Tibial artery (tissue), 4 donors: Measurements from ENCODE around the gene MPC2.
A peak's percentile ranks its signal among the peaks of the same experiment; 100 is the strongest.

Experiments used
- DNase-seq, 2 donors: peaks; one replicate each; pipeline ENCODE4 v3.0.0-alpha.2; 2019
- H3K27ac ChIP-seq, 2 donors: fragments of 200-600 bp; sonication (generic) in 1 of 2; 1 replicate in 1 of 2; 2 replicates in 1 of 2; pipeline ENCODE4 v1.5.1; 2018 to 2019; ENCODE audit warnings: mild to moderate bottlenecking in 1 of 2
- H3K27me3 ChIP-seq, 2 donors: fragments of 200-600 bp; sonication (generic) in 1 of 2; one replicate each; pipeline versions ENCODE4 v1.5.1 to v1.6.0; 2016 to 2019
- H3K36me3 ChIP-seq, 3 donors: fragments of 200-600 bp; sonication (generic) in 2 of 3; one replicate each; pipeline ENCODE4 v1.5.1; 2016 to 2019; ENCODE audit warnings: mild to moderate bottlenecking in 2 of 3
- H3K4me1 ChIP-seq, 4 donors: fragments of 200-600 bp; sonication (generic) in 2 of 4; 1 replicate in 3 of 4; 2 replicates in 1 of 4; pipeline ENCODE4 v1.5.1; 2016 to 2019
- H3K4me3 ChIP-seq, 2 donors: fragments of 200-600 bp; sonication (generic) in 1 of 2; 1 replicate in 1 of 2; 2 replicates in 1 of 2; pipeline ENCODE4 v1.5.1; 2018 to 2019; ENCODE audit warnings: mild to moderate bottlenecking in 2 of 2
- H3K9me3 ChIP-seq, 3 donors: fragments of 200-600 bp; sonication (generic) in 1 of 3; one replicate each; pipeline ENCODE4 v1.5.1; 2016 to 2019
- intact Hi-C: fragments of 100-400 bp; cut with DNase I; formaldehyde crosslinking; loops from one replicate; pipeline ENCODE4 v1.15.0; 2023; ENCODE audit warnings: low total_unique reads
- TF ChIP-seq, protein P1 (sequence below), 2 experiments: fragments of 200-600 bp in 1 of 2; fragments of 450-650 bp in 1 of 2; IDR thresholded peaks; one replicate each; pipeline ENCODE4 v1.5.1; 2017 to 2019; ENCODE audit warnings: antibody characterized with exemption in 2 of 2, mild to moderate bottlenecking in 1 of 2, moderate library complexity in 1 of 2

MPC2 gene

DNA sequence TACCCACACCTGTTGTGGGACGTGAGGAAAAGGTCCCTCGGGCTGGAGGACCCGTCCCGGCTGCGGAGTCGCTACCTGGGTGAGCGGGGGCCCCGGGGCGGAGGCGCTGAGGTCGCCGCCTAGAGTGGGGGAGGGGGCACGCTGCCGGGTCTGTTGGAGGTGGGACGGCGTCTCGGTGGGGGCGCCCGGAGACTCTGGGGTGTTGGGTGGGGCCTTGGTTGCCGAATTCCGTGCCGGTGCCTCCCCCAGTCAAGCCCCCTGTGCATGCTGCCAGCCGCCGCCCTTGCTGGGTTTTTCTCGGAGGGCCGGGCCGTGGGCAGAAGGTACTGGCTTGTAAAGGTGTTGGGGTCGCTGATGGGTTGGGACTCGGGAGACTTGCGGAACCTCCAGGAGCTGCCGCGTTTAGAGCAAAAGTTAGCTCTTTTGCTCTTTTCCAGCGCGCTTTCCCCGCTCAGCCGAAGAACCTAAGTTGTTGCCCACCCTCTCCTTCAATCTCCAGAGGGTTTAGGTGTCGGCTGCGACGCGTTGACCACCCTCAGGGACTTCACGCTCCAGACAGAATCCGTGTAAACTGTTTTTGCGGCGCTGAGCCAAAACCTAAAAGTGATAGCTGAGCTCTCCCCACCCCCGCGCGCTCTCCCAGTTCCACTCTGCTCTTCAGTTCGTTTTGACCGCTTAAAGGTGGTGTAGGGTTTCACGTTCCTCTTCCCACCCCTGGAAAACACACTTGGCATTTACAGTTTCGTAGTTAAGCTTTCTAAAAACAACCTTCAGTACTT lies at the start of gene MPC2:
Gene MPC2, minus strand, starts transcription at position 143 of the 779 bp plus-strand sequence. CDS start 1,231 bp downstream, outside the sequence.
- peak within 1 kb of the TSS; percentile 99 to 100 for H3K27ac ChIP-seq
- H3K9me3 ChIP-seq: no peaks in the 10 kb centered on the region
- peaks cover 0 to 69% (median 22%) of the 10 kb centered on the region in 4 donors for H3K4me1 ChIP-seq
- TF ChIP-seq, protein P1, sequence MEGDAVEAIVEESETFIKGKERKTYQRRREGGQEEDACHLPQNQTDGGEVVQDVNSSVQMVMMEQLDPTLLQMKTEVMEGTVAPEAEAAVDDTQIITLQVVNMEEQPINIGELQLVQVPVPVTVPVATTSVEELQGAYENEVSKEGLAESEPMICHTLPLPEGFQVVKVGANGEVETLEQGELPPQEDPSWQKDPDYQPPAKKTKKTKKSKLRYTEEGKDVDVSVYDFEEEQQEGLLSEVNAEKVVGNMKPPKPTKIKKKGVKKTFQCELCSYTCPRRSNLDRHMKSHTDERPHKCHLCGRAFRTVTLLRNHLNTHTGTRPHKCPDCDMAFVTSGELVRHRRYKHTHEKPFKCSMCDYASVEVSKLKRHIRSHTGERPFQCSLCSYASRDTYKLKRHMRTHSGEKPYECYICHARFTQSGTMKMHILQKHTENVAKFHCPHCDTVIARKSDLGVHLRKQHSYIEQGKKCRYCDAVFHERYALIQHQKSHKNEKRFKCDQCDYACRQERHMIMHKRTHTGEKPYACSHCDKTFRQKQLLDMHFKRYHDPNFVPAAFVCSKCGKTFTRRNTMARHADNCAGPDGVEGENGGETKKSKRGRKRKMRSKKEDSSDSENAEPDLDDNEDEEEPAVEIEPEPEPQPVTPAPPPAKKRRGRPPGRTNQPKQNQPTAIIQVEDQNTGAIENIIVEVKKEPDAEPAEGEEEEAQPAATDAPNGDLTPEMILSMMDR (IDR thresholded peaks at IDR 0.05): no peak
- no peaks in the 10 kb centered on the region for H3K36me3 ChIP-seq
- peak; percentile 79 to 85 for DNase-seq
- intact Hi-C loops: loop anchor here (10.0 kb wide), 1 partner anchor 212 kb away; the partner anchor contains the start of gene MPZL1
- H3K4me3 ChIP-seq: peak within 1 kb of the TSS; percentile 92 to 99
- no peaks in the 10 kb centered on the region for H3K27me3 ChIP-seq

DNA sequence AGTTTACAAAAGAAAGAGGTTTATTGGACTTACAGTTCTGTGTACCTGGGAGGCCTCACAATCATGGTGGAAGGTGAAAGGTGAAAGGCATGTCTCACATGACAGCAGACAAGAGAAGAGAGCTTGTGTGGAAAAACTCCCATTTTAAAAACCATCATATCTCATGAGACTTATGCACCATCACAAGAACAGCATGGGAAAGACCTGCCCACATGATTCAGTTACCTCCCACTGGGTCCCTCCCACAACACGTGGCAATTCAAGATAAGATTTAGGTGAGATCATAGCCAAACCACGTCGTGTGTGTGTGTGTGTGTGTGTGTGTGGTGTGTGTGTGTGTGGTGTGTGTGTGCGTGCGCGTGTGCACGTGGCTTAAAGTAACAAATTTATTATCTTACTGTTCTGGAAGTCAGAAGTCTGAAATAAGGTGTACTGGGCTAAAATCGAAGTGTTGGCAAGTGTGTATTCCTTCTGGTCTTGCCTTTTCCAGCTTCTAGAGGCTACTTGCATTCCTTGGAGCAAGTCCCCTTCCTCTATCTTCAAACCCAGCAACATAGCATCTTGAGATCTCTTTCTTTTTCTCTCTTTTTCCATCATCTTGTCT lies 48.1 kb upstream of the MPC2 start:
- TF ChIP-seq, protein P1 (IDR thresholded peaks at IDR 0.05): no peak

DNA sequence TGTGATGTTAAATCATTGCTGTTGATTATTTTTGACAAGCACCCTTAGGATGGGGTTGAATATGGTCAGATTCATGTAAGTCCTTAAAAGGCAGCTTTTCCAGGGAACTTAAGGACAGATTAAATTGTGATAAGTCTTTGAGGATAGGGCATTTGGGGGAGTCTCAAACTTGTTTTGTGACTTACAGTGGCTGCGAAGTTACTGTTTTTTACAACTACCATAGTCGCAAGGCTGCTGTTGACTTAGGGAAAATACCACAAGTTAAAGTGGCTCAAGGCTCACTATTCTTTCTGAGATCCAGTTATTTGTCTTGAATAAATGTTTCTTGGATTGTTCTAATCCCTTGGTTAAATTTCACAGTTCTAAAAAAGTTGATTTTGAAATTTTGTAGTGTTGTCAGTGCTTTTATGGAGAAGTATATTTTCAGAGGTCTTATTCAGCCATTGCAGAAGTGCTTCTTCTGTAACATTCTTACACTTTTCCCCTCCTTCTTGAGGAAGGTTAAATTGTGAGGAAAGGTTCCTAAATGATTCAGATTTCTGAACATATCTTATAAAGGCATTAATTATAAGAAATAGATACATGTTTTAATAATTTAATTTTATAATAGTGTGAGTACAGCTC lies 47.0 kb upstream of the MPC2 start:
- Histone ChIP-seq H3K27ac (no peak overlapping the region), H3K36me3 (peaks cover 0 to 22% (median 9%) of the 10 kb centered on the region in 3 donors), H3K4me1 (no peaks in the 10 kb centered on the region), H3K27me3 (no peaks in the 10 kb centered on the region), H3K9me3 (no peaks in the 10 kb centered on the region), H3K4me3 (no peak overlapping the region)
- no peak for DNase-seq
- intact Hi-C loops: no loop called here
- TF ChIP-seq, protein P1 (IDR thresholded peaks at IDR 0.05): no peak

More for the DNA sequence above, 48.1 kb upstream of the MPC2 start:
- Histone ChIP-seq H3K4me1 (no peaks in the 10 kb centered on the region), H3K27me3 (no peaks in the 10 kb centered on the region), H3K36me3 (peaks cover 1 to 18% (median 5%) of the 10 kb centered on the region in 3 donors), H3K9me3 (no peaks in the 10 kb centered on the region), H3K4me3 (no peak overlapping the region), H3K27ac (no peak overlapping the region)
- intact Hi-C loops: no loop called here
- no peak for DNase-seq

DNA sequence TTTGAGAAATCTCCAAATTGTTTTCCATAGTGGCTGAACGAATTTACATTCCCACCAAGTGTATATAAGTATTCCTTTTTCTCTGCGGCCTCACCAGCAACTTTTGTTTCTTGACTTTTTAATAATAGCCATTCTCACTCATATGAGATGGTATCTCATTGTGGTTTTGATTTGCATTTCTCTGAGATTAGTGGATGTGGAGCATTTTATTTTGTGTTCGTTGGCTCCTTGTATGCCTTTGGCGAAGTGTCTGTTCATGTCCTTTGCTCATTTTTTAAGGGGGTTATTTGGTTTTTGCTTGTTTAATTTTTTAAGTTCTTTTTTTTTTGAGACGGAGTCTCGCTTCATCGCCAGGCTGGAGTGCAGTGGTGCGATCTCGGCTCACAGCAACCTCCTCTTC lies 45.1 kb upstream of the MPC2 start:
- Histone ChIP-seq H3K36me3 (peaks cover 0 to 17% (median 9%) of the 10 kb centered on the region in 3 donors), H3K27me3 (no peaks in the 10 kb centered on the region), H3K27ac (no peak overlapping the region), H3K4me1 (no peaks in the 10 kb centered on the region), H3K4me3 (no peak overlapping the region), H3K9me3 (no peaks in the 10 kb centered on the region)
- DNase-seq: no peak
- intact Hi-C loops: no loop called here
- TF ChIP-seq, protein P1 (IDR thresholded peaks at IDR 0.05): no peak

DNA sequence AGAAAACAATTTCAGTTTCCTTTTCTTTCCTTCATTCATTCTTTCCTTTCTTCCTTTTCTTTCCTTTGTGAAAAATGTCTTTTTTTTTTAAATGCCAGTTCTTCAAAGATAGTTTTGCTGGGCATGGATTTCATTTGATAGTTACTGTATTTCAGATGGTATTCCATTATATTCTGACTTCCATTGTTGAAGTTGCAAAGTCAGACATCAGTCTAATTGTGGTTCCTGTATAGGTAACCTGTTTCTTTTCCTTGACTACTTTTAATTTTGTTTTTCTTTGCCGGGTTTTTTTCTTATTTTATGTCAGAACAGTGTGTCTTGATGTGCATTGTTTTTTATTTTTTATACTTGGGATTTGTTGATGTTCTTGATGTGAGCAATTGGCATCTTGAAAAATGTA lies 40.4 kb upstream of the MPC2 start:
- Histone ChIP-seq H3K36me3 (peaks cover 6 to 34% (median 19%) of the 10 kb centered on the region in 3 donors), H3K4me3 (no peak overlapping the region), H3K9me3 (no peaks in the 10 kb centered on the region), H3K27ac (no peak overlapping the region), H3K27me3 (no peaks in the 10 kb centered on the region), H3K4me1 (no peaks in the 10 kb centered on the region)
- TF ChIP-seq, protein P1 (IDR thresholded peaks at IDR 0.05): no peak
- no peak for DNase-seq
- intact Hi-C loops: no loop called here
